ENCODE measurements around the gene VPS39. TPM values are rescaled to one million over a fixed set of nuclear protein-coding genes. Genes with fewer than 3 reads are reported as not detected.

Gene VPS39
- total and polyA plus RNA-seq, 2 of the 13 experiments (the other 11 are each of a cell fraction or from before 2014, with no cell fraction given) = 22.9 to 32.0 TPM

GRCh38 chr15:42194513-42194912 is 13.6 kb downstream of the VPS39 start (continued):
- TF ChIP-seq NR2F1 (CRISPR knock-in tag; IDR thresholded peaks at IDR 0.05) = 0 out of 4 replicates have a peak, but pooled peaks of 1 of the 2 experiments have one; percentile 43
- peak; percentile 76 for TF ChIP-seq GATAD2A (CRISPR knock-in tag; IDR thresholded peaks at IDR 0.05)
- TF ChIP-seq FUBP1 (CRISPR knock-in tag; IDR thresholded peaks at IDR 0.05; ENCODE audit: borderline replicate concordance) = no peak
- TF ChIP-seq MLX (CRISPR knock-in tag; IDR thresholded peaks at IDR 0.05) = no peak
- peak; percentile 76; the same call in 1 of the 2 replicates for TF ChIP-seq FOXK1 (CRISPR knock-in tag; IDR thresholded peaks at IDR 0.05; ENCODE audit: borderline replicate concordance, low read depth)
- TF ChIP-seq ZNF614 (CRISPR knock-in tag; IDR thresholded peaks at IDR 0.05; ENCODE audit: borderline replicate concordance) = 0 out of 2 replicates have a peak, but pooled peaks have one; percentile 55
- peak; percentile 30; the same call in 1 of the 2 replicates for TF ChIP-seq ZMYM3 (CRISPR knock-in tag; IDR thresholded peaks at IDR 0.05)
- TF ChIP-seq MAX (IDR thresholded peaks at IDR 0.05) = peak; percentile 78; the same call in 1 of the 2 replicates
- TF ChIP-seq ZNF343 (CRISPR knock-in tag; IDR thresholded peaks at IDR 0.05) = no peak
- TF ChIP-seq ZBTB33 (CRISPR knock-in tag; IDR thresholded peaks at IDR 0.05) = peak; percentile 95
- TF ChIP-seq FOXP1 (IDR thresholded peaks at IDR 0.05) = no peak
- TF ChIP-seq FOXP1 (CRISPR knock-in tag; IDR thresholded peaks at IDR 0.05) = peak; percentile 68
- 0 out of 2 replicates have a peak, but pooled peaks have one; percentile 31 for TF ChIP-seq SMC3 (IDR thresholded peaks at IDR 0.05; ENCODE audit: low read length)
- peak; percentile 85 for TF ChIP-seq HOMEZ (CRISPR knock-in tag; IDR thresholded peaks at IDR 0.05; ENCODE audit: low read depth)

All from HepG2 (cell line).